Thyroid gland (tissue), 4 donors: ENCODE data around the gene BICDL1. TPM values are rescaled to one million over a fixed set of nuclear protein-coding genes. Genes with fewer than 3 reads are reported as not detected.

ENCODE experiments used
- DNase-seq, 2 donors: peaks; one replicate each; pipeline ENCODE4 v3.0.0-alpha.2; 2019
- H3K27ac ChIP-seq, 3 donors: fragments of 200-600 bp; sonication (generic); 1 replicate in 2 of 3; 2 replicates in 1 of 3; pipeline ENCODE4 v1.5.1; 2016 to 2019; ENCODE audit warnings: mild to moderate bottlenecking in 1 of 3, moderate library complexity in 1 of 3
- H3K27me3 ChIP-seq: fragments of 200-600 bp; sonication (generic); one replicate; pipeline ENCODE4 v1.5.1; 2019
- H3K36me3 ChIP-seq, 2 donors: fragments of 200-600 bp; sonication (generic); one replicate each; pipeline ENCODE4 v1.5.1; 2016 to 2019
- H3K4me1 ChIP-seq, 2 donors: fragments of 200-600 bp; sonication (generic); one replicate each; pipeline ENCODE4 v1.5.1; 2017 to 2019
- H3K4me3 ChIP-seq, 3 donors: fragments of 200-600 bp; sonication (generic); replicated peaks in 1 of 3; 1 replicate in 2 of 3; 2 replicates in 1 of 3; pipeline ENCODE4 v1.5.1; 2016; ENCODE audit warnings: mild to moderate bottlenecking in 1 of 3
- H3K9me3 ChIP-seq: fragments of 200-600 bp; sonication (generic); one replicate; pipeline ENCODE4 v1.5.1; 2017
- POLR2A ChIP-seq, 2 donors: fragments of 450-650 bp; IDR thresholded peaks; one replicate each; pipeline ENCODE4 v1.6.1; 2017; ENCODE audit warnings: antibody characterized with exemption in 2 of 2, mild to moderate bottlenecking in 2 of 2, moderate library complexity in 1 of 2
- WGBS, 2 donors: methylation state at CpG; one replicate each; pipeline ENCODE4 v1.1.5; 2017; 5-methylcytosine and 5-hydroxymethylcytosine counted together
- intact Hi-C: fragments of 100-400 bp; cut with DNase I; formaldehyde crosslinking; loops from one replicate; pipeline ENCODE4 v1.15.1; 2023
- total RNA-seq, 4 donors: library from RNA; depleted of rRNA; stranded (reverse); fragments of >200 nt; gene quantifications; one replicate each; pipeline ENCODE4 v1.2.3, GENCODE V29; 2016
- TF ChIP-seq, protein P1 (sequence below), 6 experiments: fragments of 200-600 bp in 3 of 6; fragments of 450-650 bp in 3 of 6; sonication (generic) in 3 of 6; IDR thresholded peaks; one replicate each; pipeline ENCODE4 v1.5.1; 2016 to 2019; ENCODE audit warnings: antibody characterized with exemption in 6 of 6, mild to moderate bottlenecking in 2 of 6, inconsistent platforms in 1 of 6, moderate library complexity in 1 of 6

Gene BICDL1
- total RNA-seq, 4 donors from 2014 or later = 10.5 to 81.8 (median 48.1) TPM

DNA sequence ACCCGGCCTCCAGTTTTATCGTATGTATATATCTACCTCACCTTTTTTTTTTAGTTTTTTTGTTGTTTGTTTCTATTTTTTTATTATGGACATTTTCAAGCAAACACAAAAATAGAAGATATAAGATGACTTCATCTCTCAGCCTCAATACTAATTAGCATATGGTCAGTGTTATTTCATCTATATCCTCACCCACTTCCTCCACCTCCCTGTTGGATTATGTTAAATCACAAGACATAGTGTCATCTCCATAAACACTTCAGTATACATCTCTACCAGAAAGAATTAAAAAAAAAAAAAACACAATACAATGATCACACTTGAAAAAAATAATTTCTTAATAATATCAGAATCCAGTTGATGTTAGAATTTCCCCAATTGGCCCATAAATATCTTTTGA lies 92.6 kb downstream of the BICDL1 start:
- DNase-seq = no peak
- Histone ChIP-seq H3K36me3 (no peaks in the 10 kb centered on the region), H3K27me3 (no peaks in the 10 kb centered on the region), H3K9me3 (no peaks in the 10 kb centered on the region), H3K4me1 (peaks cover 4% of the 10 kb centered on the region in 2 donors), H3K4me3 (no peak overlapping the region), H3K27ac (no peak overlapping the region)
- WGBS, 2 donors = 97% methylated on average over 2 of the region's 2 CpGs
- intact Hi-C loops = no loop called here
- TF ChIP-seq POLR2A (IDR thresholded peaks at IDR 0.05) = no peak
- TF ChIP-seq, protein P1, sequence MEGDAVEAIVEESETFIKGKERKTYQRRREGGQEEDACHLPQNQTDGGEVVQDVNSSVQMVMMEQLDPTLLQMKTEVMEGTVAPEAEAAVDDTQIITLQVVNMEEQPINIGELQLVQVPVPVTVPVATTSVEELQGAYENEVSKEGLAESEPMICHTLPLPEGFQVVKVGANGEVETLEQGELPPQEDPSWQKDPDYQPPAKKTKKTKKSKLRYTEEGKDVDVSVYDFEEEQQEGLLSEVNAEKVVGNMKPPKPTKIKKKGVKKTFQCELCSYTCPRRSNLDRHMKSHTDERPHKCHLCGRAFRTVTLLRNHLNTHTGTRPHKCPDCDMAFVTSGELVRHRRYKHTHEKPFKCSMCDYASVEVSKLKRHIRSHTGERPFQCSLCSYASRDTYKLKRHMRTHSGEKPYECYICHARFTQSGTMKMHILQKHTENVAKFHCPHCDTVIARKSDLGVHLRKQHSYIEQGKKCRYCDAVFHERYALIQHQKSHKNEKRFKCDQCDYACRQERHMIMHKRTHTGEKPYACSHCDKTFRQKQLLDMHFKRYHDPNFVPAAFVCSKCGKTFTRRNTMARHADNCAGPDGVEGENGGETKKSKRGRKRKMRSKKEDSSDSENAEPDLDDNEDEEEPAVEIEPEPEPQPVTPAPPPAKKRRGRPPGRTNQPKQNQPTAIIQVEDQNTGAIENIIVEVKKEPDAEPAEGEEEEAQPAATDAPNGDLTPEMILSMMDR (IDR thresholded peaks at IDR 0.05) = no peak

DNA sequence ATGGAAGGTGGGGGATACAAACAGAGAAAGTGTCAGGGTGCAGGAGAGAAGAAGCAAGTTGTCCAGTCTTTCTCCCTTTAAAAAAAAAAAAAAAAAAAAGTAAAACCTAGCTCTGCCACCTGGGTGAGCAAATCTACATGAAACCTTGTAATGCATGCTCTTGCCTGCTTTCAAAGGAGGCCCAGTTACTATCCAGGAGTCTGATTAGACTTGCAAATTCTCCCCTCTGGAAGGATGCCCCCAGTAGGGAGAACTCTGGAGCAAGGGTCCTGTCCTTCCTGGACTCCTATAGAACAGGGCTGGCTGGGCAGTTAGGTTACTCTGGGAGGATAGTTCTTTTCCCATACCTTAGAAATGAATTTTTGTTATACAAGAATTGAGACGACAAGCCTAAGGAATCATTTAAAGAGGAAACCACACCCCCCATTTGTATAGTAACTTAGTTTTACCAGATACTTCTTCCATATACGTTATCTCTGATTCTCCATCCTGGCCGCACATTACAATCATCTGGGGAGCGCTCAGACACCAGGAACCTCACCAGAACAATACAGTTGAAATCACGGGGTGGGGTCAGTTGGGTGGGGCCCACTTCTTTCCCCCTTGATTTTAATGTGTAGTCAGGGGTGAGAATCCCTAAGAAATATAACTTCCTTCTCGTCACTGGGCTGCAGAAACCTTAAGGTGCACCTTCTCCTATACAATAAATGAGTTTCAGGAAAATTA lies 97.0 kb downstream of the BICDL1 start:
- H3K27ac ChIP-seq = peak overlapping the region; percentile 78 to 89 (median 83)
- H3K9me3 ChIP-seq = no peaks in the 10 kb centered on the region
- TF ChIP-seq, protein P1 (IDR thresholded peaks at IDR 0.05) = no peak
- no peak for TF ChIP-seq POLR2A (IDR thresholded peaks at IDR 0.05)
- no peak overlapping the region for H3K4me3 ChIP-seq
- H3K27me3 ChIP-seq = no peaks in the 10 kb centered on the region
- no peak for DNase-seq
- intact Hi-C loops = loop anchor here (5.0 kb wide), 1 partner anchor 99 kb away; the partner anchor contains the start of gene BICDL1
- H3K36me3 ChIP-seq = no peaks in the 10 kb centered on the region
- peaks cover 14% of the 10 kb centered on the region in 2 donors for H3K4me1 ChIP-seq
- WGBS, 2 donors = 65 to 80% methylated on average over 6 of the region's 6 CpGs

DNA sequence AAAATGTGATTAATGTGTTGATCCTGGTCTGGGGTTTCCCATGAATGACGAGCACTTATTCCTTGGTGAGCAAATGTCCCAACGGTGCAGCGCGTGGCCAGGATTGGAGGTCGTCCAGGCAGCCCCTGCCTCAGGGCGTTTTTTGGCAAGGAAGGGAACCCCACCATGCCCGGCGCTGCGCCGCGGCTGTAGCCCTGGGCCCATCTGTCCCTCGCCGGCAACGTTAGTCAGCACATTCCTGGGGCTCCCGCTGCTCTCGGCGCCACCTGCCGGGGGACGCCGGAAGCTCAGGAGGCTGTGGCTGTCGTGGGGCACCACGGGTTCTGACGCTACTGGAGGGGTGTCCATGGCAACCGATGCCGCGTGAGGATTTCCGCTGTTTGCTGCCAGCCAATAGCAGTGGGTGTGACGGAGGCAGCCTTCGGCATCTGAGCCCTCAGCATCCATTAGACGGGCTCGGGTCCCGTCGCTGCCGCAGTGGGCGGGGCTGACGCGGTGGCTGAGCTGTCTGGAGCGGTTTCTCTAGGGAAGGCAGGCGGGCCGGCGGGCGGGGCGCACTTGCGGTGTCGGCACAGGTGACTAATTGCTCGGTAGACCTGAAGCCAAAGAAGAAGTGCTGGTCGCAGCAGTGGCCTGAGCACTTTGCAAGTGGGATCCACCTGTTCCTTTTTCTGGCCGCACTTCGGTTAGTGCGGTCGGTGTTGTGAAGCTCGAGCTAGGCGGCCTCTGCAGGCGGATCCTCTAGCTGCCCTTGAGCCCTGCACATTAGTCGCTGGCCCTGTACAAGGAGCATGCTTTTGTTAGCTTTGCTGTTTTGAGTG lies 98.0 kb downstream of the BICDL1 start:
- Histone ChIP-seq H3K4me3 (peak overlapping the region in 1 of 3 donors; percentile 21), H3K4me1 (peaks cover 14% of the 10 kb centered on the region in 2 donors), H3K9me3 (no peaks in the 10 kb centered on the region), H3K36me3 (no peaks in the 10 kb centered on the region), H3K27me3 (no peaks in the 10 kb centered on the region), H3K27ac (peak overlapping the region; percentile 78 to 89 (median 83))
- WGBS, 2 donors = 1 to 2% methylated on average over 19 to 33 of the region's 55 CpGs
- TF ChIP-seq, protein P1 (IDR thresholded peaks at IDR 0.05) = peak; percentile 79 to 99 (median 98)
- TF ChIP-seq POLR2A (IDR thresholded peaks at IDR 0.05) = peak in 1 of 2 donors; percentile 62
- peak; percentile 99 for DNase-seq
- intact Hi-C loops = loop anchor here (5.0 kb wide), 1 partner anchor 100 kb away; the partner anchor contains the start of gene BICDL1

DNA sequence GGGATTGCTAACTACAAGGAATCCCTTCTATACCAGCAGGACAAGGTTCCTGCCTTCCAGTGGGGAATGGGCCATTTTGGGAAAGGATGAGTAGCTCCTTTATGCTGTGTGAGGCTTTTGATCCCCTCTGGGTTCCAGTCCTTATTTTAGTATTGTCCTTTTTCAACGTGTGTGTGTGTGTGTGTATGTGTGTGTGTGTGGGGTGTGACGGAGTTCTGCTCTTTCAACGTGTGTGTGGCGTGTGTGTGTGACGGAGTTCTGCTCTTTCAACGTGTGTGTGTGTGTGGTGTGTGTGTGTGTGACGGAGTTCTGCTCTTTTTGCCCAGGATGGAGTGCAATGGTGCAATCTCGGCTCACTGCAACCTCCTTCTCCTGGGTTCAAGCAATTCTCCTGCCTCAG lies 100.1 kb downstream of the BICDL1 start:
- TF ChIP-seq, protein P1 (IDR thresholded peaks at IDR 0.05) = no peak
- no peak for TF ChIP-seq POLR2A (IDR thresholded peaks at IDR 0.05)
- 36 to 45% methylated on average over 8 of the region's 8 CpGs for WGBS, 2 donors
- Histone ChIP-seq H3K27me3 (no peaks in the 10 kb centered on the region), H3K9me3 (no peaks in the 10 kb centered on the region), H3K4me3 (no peak overlapping the region), H3K27ac (no peak overlapping the region), H3K4me1 (peaks cover 14% of the 10 kb centered on the region in 2 donors), H3K36me3 (peaks cover 0 to 2% of the 10 kb centered on the region in 2 donors)
- intact Hi-C loops = loop anchor here (5.0 kb wide), 1 partner anchor 102 kb away; the partner anchor contains the start of gene BICDL1
- DNase-seq = no peak
